GM19025 (cell line): Measurements from ENCODE around the gene CPNE4.

ENCODE experiments used
- ATAC-seq: cut with Tn5 transposase; IDR thresholded peaks from one replicate; pipeline ENCODE4 v1.9.1; 2021; ENCODE audit warnings: mild to moderate bottlenecking, low read depth, moderate library complexity; ENCODE audit not compliant: unreplicated experiment

The CPNE4 gene

DNA sequence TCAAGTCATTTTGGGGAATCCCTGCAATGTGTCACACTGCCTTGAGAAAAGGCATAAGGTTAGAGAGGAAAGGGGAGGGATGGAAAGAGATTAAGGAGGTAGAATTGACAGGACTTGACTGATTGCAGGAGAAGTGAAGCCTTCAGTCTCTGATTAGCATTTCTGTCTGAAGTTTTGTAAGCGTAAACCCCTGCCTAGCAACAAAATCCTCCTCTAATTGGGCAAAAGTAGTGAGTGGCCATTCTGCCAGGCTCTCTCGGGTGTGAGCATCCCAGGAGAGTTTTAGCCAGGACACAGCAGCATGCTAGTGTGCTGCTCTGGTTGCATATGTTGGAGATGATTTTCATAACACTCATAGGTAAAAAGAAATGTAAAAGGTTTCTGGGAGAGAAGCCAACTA, 415.0 kb downstream of the CPNE4 start:
- ATAC-seq, result no peak

DNA sequence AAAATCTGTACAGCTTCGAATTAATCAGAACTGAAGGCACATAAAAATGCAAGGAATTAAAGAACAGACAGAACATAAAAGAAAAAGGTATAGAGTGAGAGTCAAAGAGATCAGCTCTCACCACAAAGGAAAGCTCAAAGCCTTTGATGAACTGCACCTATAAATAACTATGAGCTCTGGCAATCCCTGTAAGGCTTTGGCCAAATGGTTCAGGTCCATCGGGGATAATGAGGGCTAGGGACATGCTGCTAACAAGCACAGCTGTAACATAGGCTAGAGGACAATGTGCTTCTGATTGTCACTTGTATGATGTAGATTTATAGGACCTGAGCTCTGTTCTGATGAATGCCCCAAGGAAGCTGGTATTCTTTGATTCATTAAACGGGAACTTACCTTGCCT, 418.1 kb downstream of the CPNE4 start:
- no peak for ATAC-seq

DNA sequence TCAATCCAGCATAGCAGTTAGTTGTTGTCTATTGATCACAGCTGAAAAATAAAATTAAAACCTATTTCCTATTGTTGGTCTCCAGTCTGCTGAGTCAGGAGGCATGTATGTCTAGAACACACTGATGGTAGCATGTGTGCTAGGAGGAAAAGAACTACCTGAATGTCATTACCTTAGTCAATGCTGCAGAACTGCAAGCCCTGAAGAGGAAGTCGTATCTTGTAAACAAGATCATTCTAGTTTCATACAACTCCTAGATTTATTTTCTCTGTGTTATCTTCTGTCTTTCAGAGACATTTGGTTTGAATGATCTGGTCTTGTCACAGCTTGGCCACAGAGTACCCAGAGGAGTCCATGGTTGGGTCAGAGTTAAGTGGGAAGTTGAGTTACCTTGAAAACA, 422.1 kb downstream of the CPNE4 start:
- ATAC-seq, result no peak

DNA sequence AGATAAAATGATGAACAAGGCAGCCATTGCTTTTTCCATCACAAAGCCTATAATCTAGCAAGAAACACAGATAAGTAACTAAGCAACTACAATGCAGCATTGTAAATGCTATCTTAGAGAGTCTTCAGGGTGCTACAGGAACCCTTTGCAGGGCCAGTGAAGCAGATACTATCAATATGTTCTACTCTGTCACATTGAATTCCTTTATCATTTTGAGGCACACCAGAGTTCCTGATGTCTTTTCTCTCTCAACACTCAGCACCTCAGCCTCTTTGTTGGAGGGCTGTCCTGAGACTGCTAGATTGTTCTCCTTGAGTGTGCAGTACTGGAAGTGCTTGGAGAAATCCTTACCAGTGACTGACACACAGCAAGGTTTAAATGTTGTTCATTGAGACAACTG, 424.6 kb downstream of the CPNE4 start:
- no peak for ATAC-seq

DNA sequence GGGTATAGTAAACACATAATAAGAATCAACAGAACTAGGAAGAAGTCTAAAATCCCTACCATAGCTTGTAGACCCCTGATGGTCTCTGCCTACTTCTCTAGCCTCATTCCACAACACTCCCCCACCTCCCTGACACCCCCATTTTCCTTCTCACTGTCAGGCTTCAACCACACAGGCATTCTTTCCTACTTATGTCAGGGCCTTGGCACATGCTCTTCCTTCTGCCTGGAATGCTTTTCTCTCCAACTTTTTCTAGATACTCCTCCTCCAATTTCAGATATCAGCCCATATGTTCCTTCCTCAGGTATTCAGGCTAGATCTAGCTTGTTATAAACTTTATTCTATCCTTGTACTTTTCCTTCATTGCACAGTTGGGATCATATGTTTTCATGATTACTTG, 426.1 kb downstream of the CPNE4 start:
- no peak for ATAC-seq

DNA sequence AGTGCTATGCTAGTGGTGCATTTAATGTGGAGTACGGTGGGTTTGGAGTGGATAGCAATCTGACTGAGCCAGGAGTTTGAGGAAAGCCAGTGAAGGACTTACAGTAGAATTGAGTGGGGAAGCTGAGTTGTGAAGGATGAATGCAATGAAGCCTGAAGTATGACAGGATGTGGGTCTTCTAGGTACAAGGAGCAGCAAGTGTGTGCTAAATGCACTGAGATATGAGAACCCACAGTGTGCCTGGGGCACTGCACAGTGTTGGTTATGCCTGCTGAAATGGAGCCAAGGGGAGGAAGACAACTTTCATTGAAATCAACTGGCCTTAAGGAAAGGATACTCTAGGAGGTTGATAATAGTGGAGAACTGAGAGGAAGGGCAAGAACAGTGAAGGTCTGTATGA, 426.5 kb downstream of the CPNE4 start:
- ATAC-seq, result no peak

DNA sequence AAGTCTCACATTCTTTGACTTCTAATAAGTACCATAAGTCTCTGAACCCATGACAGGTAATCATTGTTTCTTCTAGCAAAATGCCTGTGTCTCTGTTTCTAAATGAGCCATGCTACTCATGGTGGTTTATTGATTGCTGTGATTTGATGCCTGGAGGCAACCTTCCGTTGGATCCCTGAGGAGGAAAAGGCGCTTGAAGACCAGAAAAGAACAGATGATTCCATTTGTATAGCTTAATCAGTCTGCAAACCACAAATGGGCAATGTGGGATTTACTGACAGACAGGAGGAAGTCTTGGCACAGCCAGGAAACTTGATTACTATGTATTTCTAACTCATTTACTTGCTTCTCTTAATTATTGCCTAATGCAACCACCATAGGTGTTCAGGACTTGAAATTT, 428.9 kb downstream of the CPNE4 start:
- no peak for ATAC-seq

DNA sequence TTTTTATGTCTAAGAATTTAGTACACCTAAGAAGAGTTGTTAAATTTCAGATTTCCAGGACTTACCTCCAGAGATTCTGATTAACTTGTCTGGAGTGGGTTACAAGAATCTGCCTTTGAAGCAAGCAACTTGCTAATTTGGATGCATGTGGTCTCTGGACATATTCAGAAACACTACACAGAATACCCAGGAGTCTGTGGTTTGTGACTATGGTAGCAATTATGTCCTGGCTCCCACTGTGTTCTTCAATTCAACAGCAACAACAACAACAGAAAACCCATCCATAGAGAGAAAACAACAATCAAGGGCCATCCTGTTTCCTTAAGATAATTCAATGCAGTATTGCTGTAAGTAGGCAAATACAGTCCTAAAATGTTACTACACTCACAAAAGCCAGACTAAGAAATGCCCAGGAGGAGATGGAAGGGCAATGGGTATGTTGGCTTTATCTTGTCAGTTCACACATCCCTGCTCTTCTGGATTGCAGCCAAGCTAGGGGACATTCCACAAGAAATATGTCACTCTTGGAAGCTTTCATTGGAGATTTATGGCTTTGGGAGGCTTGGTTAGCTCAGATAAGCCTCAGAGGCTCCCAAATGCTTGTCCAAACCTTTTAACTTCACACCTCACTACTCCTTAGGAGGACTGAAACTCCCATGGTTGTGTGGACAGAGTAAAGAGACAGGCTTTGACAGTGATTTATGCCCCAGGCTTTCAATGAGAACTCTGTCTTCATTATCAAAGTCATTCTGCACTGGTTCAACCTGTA, 432.6 kb downstream of the CPNE4 start:
- no peak for ATAC-seq

DNA sequence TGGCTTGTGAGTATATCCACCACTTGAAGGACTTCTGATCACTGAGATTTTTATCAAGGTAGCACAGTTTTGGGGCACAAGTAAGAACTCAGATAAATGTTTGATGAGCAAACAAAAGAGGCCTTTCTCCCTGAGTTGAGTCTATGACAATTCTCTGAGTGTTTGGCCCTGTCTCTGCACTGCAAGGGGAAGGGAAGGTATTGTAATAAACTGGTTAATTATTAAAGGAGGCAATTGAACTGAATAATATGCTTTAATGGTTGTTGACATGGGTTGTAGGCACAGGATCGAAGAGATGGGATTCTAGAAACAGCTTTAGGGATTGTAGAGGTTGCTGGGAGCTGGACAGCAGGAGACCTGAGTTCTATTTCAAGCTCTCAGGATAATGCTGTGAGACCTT, 437.0 kb downstream of the CPNE4 start:
- ATAC-seq, result no peak

DNA sequence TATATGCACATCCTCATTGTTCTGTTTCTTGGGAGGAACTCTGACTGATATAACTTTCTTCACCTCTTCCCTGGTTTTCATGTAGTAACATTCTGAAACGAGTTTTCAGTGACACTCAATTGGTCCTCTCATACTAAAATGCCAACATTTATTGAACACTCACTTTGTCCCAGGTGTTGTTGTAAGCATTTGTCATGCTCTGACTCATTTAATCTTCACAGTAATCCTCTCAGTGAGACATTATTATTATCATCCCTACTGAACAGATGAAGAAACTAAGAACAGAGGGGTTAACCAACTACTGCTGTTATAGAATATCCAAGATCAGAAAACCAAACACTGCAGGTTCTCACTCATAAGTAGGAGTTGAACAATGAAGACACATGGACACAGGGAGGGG, 437.9 kb downstream of the CPNE4 start:
- no peak for ATAC-seq

DNA sequence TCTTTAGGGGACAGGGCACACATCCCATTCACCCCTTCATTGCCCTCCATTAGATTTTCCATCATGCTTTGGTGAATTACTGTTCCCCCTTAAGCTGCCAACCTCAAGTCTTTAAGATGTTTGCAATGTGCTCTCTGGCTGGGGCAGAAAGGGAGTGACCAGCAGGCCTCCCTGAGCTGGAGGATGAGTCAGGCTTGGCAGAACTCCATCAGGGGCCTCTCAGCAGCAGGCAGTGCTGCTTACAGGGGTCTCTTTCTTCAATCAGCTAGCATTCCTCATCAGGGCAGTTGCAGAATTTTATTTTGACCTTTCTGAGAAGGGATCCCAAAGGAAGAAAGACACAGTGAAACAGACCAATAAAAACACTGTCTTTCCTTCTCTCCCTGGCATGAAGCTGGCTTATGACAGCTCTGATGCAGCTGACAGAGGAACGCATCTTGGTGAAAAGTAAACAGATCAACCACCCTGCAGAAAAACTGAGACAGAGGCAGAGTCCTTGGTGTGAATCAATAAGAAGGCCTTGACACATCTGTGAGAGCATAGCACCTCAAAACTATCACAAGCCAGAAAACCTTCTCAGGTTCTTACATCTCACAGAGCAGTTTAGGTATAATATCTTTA, 443.3 kb downstream of the CPNE4 start:
- no peak for ATAC-seq

DNA sequence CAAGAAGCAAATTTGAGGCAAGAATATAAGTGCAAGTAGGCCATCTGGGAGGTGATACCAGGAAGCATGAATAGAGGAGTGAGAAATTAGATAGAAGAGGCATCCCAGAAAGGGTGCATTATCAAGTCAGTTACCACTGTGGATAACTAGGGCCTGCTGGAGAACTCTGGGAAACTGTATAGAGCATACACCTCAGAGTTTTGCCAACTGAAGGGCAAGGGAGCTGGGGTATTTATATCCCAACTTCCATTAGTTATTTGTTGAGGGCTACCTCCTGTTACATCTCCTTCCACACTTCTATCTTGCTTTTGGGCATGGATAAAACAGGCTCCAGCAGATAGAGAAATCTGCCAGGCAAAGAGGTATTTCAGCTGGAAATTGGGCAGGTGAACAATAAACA, 448.5 kb downstream of the CPNE4 start:
- no peak for ATAC-seq

DNA sequence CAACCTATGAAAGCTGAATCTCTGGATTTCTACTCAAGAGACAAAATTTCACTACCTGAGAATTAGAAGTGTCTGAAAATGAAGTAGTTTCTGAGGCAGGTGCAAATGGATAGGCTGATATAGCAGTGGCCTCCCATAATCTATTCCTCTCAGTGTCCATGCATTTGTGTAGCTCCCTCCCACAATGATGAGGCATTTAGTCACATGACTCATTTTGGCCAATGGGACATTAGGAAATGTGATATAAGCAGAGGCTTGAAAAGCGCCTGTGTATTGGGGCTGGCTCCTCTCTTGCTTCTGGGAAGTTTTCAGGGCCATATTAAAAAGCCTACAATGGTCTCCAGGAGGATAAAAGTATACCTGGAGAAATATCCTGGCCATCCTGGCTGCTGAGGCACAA, 452.4 kb downstream of the CPNE4 start:
- no peak for ATAC-seq

DNA sequence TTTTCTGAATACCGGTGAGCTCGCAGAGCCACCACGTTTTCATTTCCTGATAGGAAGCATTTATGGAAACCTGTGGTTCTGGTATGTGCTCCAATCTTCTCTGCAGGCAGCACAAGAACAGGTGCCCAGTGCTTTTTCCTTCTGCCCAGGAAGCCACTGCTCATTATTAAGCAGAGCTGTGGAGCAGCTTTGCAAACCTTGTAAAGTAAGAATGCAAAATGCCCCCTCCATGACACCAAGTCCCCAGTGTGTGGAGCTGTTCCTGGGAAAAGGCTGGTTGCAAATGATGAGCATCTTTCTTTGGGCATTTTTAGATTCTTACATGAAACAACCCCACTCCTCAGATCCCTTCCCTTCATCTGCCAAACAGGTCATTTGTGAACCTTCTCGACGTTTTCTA, 466.4 kb downstream of the CPNE4 start:
- ATAC-seq, result no peak

DNA sequence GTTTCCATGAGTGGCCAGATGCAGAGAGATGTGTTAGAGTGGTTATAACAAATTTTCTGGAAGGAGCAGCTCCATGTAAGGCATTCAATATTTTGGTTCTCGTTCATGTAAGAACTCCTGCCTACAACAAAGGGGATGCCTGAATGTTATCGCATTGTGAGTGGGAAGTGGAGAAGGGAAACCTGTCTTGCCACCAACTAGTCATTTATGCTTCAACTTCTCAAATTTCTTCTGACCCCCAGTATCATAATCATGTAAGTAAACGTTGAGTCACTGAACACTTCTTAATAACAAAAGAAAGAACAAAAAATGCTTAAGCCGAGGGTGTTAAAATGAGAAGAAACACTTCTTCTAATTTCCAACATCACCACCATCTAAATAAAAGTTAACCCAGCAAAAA, 470.0 kb downstream of the CPNE4 start:
- ATAC-seq, result no peak

DNA sequence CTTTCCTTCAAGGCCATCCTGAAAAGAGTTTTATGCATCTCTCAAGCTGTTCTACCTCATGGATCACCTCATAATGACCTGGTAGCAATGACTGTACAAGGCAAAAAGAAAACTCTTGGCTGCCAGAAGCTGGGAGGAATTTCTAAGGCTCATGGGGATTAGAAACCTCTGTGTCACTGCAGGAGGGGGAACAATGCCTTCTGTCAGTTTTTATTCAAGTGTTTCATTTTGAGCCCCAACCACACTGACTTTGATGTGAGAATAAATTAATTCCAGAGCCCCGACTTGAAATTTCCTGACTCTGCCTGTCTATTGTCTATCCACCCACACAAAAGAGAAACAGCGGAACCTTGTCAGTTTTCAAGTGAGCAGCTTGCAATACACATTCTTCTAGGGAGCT, 473.3 kb downstream of the CPNE4 start:
- no peak for ATAC-seq

DNA sequence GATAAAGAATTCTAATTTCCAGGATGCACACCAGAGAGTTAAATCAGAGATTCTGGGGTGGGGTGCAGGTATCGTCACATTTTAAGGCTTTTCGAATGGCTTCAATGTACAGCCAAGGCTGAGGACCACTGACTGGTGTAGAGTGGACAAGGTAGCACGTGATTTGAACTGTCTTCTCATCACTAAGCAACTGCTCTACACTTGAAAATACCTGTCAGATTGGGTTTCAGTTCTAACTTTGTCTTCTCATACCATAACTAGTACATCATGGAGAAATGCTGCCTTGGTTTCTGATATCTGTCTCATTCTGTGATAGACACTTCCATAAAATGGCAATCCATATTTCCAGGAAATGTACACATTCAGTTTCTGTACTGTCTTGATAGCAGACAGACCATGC, 474.0 kb downstream of the CPNE4 start:
- no peak for ATAC-seq

DNA sequence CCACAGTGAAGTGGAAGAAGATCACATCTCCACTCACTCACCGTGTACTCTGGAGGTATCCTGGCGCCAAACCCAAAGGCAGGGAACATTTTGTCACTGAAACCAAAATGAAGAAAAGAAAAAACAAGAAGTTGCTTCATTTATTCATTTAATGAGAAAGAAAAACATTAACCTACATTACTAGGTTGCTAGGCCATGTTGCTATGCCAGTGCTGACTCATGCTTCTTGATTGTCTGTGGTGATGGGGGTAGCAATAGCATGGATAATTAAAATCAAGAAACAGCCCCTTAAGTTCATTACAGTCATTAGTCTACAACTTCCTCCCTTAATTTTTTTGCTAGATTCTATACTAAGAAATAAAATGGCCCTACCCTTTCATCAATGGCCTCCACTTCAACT, 479.4 kb downstream of the CPNE4 start:
- ATAC-seq, result no peak

DNA sequence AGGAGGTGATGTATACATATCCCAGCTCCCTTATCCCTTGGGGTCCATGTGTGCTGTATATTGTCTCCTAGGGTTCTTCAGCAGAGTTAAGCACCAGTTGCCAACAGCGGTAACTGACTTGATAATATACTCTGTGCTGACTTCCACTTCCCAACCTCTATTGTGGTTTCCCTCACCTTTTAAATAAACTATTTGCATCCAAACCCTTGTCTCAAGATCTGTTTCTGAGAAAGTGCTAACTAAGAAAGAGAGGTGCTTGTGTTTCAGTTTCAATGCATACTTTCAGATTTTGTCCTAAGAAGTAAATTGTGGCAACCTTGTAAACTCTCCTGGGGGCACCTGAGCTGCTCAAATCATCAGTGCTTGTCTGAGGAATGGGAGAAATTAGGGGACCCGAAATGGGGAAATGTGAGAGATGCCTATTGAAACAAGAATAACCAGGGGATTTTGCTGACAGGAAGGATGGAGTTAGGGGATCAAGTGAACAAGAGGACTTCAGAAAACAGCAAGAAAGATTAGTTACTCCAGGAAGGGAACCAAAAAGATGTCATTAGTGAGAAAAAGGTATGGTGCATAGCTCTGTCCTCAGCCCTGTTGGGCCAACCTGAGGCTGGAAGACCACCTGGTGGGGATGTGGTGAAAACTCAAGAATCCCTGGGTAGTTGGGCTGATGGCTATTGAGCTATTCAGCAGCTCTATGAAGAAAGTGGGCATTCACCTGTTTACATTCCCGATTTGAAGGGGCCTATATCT, 481.1 kb downstream of the CPNE4 start:
- ATAC-seq, result peak; percentile 95

DNA sequence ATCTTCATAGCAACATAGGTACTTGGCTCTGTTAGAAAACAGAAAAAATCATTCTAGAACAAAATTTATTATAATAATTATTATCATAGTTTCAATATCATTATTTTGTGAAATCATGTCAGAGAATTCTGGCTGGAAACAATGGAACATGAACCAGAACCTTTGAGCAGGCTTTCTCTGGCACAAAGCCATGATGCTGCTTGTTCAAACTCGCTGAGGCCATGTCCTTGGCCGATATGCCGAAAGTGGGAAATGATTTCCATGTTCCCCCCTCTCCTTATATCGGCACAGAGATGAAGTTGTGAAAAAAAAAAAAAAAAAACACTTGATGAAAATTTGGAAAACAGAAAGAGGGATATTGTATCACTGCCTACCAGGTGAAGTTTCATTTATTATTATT, 483.1 kb downstream of the CPNE4 start:
- ATAC-seq, result no peak

DNA sequence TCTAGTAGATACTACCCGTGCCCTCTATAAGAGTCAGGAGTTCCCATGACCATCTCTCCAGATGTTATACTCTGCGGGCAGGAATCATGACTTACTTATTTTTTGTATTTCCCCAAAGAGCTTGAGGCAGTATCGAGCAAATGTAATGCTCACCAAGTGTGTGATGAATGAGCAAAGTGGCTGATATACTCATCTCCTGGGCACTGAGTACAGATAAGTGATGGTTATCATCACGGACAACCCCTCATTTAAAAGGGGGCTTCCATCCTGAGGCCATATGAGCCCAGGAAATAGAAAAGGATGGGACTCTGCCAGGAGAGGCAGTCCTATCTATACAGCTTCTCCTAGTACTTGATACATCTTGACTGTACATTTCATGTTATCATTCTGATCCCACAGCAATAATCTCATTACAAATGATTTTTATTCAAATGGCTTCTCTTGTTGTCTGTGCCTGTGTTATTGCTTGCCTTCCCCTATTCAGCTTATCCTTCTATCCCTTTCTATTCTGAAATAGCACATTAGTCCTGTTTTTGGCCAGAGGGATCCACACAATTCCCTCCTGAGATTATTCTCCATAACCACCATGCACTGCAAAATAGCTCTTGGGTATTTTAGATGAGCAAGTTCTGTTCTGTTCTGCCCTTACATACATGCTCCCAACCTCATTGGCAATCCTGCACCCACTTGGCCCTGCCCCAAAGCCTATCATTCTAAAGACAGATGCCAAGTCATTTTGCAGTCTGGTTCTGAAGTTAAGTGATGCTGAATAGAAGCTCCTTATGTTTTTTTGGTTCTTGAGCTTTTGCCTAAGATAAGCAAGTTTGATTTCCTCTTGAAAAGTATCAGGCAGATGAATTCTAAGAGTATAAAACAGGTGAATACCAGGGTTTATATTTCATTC, 484.0 kb downstream of the CPNE4 start:
- no peak for ATAC-seq
